CD4-positive, alpha-beta T cell treated with Interleukin-4 for 1 hour (primary cell): Measurements from ENCODE around the gene DCST2.
A peak's percentile ranks its signal among the peaks of the same experiment; 100 is the strongest.
"Not testable (repeated sequence)": the region's sequence is repeated elsewhere in the genome, so short reads cannot be mapped to it uniquely, and the experiment has no call there.

ENCODE experiments used
- DNase-seq, 2 donors: peaks; one replicate each; pipeline ENCODE4 v3.0.0-alpha.2; 2020 to 2022

Gene DCST2

GRCh38 chr1:154995301-154995983 lies 38.1 kb downstream of the DCST2 start:
- not testable (repeated sequence) for DNase-seq

GRCh38 chr1:154994591-154994990 lies 39.0 kb downstream of the DCST2 start:
- DNase-seq: no peak

GRCh38 chr1:154994269-154994587 lies 39.4 kb downstream of the DCST2 start:
- DNase-seq: no peak

- no peak for DNase-seq
These were observed 39.9 kb downstream of the DCST2 start, which contains the start of gene LENEP for GRCh38 chr1:154993572-154994268. Gene LENEP (plus strand): TSS chr1:154993586. CDS start chr1:154993608, 22 bp downstream.

GRCh38 chr1:154992721-154993571 lies 40.6 kb downstream of the DCST2 start:
- DNase-seq: no peak

GRCh38 chr1:154990276-154990675 lies 43.3 kb downstream of the DCST2 start:
- no peak for DNase-seq

GRCh38 chr1:154989195-154989860 lies 44.3 kb downstream of the DCST2 start:
- no peak for DNase-seq

GRCh38 chr1:154988058-154988954 lies 45.3 kb downstream of the DCST2 start:
- DNase-seq: no peak

- DNase-seq: no peak
These were observed 46.3 kb downstream of the DCST2 start for GRCh38 chr1:154987326-154987725.

- DNase-seq: not testable (repeated sequence)
These were observed 46.8 kb downstream of the DCST2 start for GRCh38 chr1:154986736-154987135.

- DNase-seq: no peak
These were observed 49.7 kb downstream of the DCST2 start for GRCh38 chr1:154983776-154984466.

GRCh38 chr1:154982897-154983648 lies 50.5 kb downstream of the DCST2 start, which contains the start of gene FLAD1:
Gene FLAD1 (plus strand): TSS chr1:154983344. CDS start chr1:154983695, 351 bp downstream.
- peak; percentile 97 to 99 for DNase-seq

- DNase-seq: no peak
These were observed 51.2 kb downstream of the DCST2 start for GRCh38 chr1:154982341-154982740.

GRCh38 chr1:154978360-154978759 lies 55.2 kb downstream of the DCST2 start:
- no peak for DNase-seq

GRCh38 chr1:154977762-154978161 lies 55.8 kb downstream of the DCST2 start:
- DNase-seq: not testable (repeated sequence)

GRCh38 chr1:154975409-154976059 lies 58.0 kb downstream of the DCST2 start:
- peak; percentile 55 to 63 for DNase-seq

GRCh38 chr1:154974808-154975408 lies 58.7 kb downstream of the DCST2 start:
- DNase-seq: peak; percentile 96 to 97

- DNase-seq: peak; percentile 99 to 100
These were observed 59.3 kb downstream of the DCST2 start, which contains the start of gene CKS1B for GRCh38 chr1:154974102-154974807. Gene CKS1B (plus strand): TSS chr1:154974681. CDS start chr1:154974746, 65 bp downstream.
